Right lobe of liver (tissue), 4 donors: ENCODE measurements around the gene REM2.

ENCODE experiments used
- POLR2A ChIP-seq: fragments of 450-650 bp; IDR thresholded peaks from one replicate; pipeline ENCODE4 v1.6.1; 2017; ENCODE audit warnings: antibody characterized with exemption, mild to moderate bottlenecking
- TF ChIP-seq, protein P1 (sequence below), 4 donors: fragments of 200-600 bp in 3 of 4; fragments of 450-650 bp in 1 of 4; IDR thresholded peaks; one replicate each; pipeline versions ENCODE4 v1.5.1 to v1.8.0; 2016 to 2022; ENCODE audit warnings: antibody characterized with exemption in 4 of 4, mild to moderate bottlenecking in 2 of 4
- donor health status: DM: no; HTN: no; CAD: no.
- donor health status: DM: no; HTN: no; CAD: no.
- donor health status: DM: no; HTN: yes; CAD: no.

- TF ChIP-seq, protein P1, sequence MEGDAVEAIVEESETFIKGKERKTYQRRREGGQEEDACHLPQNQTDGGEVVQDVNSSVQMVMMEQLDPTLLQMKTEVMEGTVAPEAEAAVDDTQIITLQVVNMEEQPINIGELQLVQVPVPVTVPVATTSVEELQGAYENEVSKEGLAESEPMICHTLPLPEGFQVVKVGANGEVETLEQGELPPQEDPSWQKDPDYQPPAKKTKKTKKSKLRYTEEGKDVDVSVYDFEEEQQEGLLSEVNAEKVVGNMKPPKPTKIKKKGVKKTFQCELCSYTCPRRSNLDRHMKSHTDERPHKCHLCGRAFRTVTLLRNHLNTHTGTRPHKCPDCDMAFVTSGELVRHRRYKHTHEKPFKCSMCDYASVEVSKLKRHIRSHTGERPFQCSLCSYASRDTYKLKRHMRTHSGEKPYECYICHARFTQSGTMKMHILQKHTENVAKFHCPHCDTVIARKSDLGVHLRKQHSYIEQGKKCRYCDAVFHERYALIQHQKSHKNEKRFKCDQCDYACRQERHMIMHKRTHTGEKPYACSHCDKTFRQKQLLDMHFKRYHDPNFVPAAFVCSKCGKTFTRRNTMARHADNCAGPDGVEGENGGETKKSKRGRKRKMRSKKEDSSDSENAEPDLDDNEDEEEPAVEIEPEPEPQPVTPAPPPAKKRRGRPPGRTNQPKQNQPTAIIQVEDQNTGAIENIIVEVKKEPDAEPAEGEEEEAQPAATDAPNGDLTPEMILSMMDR (IDR thresholded peaks at IDR 0.05), result no peak
- TF ChIP-seq POLR2A, result no peak
Measured at GRCh38 chr14:22878271-22879246, 4.5 kb upstream of the REM2 start.
